Anterior cingulate cortex (tissue), 58 donors: ENCODE results near the gene ZNF648.
"Not testable (repeated sequence)": the region's sequence is repeated elsewhere in the genome, so short reads cannot be mapped to it uniquely, and the experiment has no call there.

Experiments used
- DNase-seq, 58 donors: peaks; one replicate each; lab custom pipeline; 2025; lab: John Stamatoyannopoulos, UW

ZNF648 gene

DNA sequence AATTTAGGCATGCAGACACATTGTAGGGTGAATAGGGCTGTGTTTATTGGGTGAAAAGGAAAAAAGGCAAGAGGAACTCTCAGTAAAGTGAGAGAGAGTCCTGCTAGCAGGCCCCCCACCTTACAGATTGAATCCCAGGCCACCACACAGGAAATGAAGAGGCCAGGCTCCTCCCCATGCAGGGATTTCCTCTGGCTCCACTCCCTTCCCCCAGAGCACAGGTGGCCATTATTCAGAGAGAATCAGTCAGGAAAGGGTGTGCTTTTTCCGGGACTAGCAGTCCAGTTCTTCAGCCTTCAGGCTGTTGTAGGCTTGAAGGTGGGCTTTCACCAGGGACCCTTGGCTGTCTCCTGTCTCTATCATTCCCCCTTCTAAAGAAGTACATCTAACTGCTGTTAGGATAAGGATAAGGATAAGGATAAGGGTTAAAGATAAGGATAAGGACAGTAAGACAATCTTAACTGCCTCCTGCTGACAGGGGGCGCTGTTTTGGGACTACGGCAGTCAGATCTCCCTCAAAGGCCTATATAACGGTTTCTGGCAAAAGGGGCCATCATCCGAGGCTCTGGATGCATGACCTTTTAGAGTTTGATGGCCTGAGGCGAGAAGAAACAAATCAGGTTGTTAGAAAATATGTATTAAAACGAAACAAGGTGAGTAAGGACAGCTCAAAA is 26.3 kb downstream of the ZNF648 start:
- no peak for DNase-seq

DNA sequence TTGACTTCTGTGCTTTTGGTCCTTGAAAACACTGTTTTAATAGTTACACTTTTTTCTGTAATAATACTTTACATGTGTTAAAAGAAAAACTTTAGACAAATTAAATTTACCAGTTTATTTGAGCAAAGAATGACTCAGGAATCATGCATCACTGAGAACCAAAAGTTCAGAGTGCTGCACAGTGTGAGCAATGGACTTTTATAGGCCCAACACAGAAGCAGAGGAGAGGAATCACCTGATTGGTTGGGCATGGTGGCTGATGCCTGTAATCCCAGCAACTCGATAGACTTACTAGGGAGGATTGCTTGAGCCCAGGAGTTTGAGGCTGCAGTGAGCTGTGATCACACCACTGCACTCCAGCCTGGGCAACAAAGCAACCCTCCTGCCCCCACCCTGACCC is 29.3 kb downstream of the ZNF648 start:
- DNase-seq = no peak

DNA sequence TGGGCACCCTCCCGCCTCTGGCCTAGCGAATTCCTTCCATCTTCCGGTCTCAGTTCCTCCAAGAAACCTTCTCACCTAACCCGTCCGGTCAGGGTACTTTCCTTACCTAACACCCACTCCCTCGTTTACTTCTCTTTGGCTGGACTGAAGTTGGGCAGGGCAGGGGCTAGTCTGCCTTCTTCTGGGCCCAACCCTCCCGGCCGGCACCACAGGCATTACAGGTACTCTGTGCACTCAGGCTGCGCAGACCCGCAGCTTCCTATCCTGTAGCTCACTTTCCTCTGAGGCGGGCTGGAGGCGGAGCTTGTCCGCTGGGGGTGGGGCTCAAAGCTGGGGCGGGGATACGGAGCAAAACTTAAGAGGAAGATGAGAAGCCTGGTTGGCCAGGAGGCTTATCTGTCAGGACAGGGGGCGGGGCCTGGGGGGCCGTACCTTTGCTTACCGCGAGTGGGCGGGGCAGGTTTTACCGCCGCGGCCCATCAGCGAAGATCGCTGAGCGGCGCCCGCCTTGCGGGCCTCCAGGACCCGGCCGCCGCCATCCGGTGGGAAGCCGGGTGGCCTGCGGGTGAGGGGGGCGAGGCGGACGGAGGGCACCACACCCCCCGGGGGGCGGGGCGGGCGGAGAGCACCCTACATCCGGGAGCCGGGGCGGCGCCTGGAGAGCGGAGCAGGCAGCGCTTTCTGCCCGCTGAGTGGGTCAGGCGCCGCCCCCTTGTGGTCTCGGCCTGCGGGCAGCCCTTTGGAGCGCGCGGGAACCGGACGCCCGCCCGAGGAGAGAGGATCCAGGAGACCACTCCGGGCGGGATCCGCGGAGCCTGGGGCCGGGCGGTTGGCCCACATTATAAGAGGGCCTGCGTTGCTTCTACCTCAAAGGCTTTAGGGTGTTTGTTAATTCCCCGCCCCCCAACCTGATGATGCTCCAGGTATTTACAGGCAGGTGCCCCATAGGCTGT is 31.9 kb downstream of the ZNF648 start:
- peak; percentile 58 to 97 (median 93) for DNase-seq

DNA sequence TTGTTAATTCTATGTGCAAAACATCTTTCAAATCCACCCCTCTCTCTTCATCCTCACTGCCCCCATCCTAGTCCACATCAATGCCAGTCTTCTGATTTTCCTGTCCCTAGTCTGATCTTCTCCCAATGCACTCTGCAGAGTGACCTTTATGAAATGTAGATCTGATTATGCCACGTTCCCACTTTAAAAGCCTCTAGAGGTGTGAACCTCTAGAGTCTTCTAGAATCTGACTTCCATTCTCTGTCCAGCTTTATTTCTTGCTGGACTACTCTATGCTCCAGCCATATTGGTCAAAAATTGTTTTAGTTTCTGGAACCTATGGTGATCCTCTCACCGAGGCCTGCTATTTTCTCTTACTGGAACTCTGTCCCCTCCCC is 32.5 kb downstream of the ZNF648 start:
- no peak for DNase-seq

DNA sequence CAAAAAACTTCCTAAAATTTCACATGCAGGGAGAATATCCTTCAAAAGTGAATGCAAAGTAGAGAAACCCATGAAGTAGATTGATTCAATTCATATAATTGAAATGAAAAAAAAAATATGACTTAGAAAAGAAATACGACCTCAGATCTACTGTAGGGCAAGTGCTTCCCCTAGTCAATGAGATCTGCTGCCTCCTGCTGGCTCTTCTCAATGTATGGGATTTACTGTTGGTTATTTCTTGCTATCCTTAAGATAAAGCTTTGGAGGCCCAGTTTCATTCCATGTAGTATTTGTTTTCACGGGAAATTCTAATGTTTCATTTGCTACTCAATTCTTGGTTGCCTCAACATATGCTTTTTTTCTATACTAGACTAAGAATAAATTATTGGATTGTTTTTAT is 46.2 kb downstream of the ZNF648 start:
- no peak for DNase-seq

DNA sequence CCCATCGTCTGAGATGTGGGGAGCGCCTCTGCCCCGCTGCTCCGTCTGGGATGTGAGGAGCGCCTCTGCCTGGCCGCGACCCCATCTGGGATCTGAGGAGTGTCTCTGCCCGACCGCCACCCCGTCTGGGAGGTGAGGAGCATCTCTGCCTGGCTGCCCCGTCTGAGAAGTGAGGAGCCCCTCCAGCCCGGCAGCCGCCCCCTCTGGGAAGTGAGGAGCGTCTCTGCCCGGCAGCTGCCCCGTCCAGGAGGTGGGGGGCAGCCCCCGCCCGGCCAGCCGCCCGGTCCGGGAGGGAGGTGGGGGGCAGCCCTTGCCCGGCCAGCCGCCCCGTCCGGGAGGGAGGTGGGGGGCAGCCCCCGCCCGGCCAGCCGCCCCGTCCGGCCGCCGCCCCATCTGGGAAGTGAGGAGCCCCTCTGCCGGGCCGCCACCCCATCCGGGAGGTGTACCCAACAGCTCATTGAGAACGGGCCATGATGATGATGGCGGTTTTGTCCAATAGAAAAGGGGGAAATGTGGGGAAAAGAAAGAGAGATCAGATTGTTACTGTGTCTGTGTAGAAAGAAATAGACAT is 50.6 kb downstream of the ZNF648 start:
- DNase-seq = not testable (repeated sequence)

DNA sequence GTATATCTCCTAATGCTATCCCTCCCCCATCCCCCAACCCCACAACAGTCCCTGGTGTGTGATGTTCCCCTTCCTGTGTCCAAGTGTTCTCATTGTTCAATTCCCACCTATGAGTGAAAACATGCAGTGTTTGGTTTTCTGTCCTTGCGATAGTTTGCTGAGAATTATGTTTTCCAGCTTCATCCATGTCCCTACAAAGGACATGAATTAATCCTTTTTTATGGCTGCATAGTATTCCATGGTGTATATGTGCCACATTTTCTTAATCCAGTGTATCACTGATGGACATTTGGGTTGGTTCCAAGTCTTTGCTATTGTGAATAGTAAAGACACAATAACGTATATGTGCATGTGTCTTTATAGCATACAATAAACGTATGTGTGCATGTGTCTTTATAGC is 56.1 kb downstream of the ZNF648 start:
- not testable (repeated sequence) for DNase-seq

DNA sequence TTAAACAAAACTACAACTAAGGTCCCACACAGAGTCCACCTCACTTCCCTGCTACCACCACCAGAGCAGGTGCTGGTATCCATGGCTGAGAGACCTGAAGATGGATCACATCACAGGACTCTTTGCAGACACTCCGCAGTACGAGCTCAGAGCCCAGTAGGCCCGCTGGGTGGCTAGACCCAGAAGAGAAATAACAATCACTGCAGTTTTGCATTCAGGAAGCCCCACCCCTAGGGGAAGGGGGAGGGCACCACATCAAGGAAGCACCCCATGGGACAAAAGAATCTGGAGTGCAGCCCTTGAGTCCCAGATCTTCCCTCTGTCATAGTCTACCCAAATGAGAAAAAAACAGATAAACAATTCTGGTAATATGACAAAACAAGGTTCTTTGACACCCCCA is 56.9 kb downstream of the ZNF648 start:
- no peak for DNase-seq
